Endothelial cell of umbilical vein (primary cell): ENCODE results near the gene MRPS26. TPM values are rescaled to one million over a fixed set of nuclear protein-coding genes. Genes with fewer than 3 reads are reported as not detected.

ENCODE experiments used
- BruUV-seq: library from RNA; stranded (reverse); fragments of 400-500 nt; replicated peaks from 2 replicates; lab custom pipeline; 2021; lab: Mats Ljungman, UMichigan
- CTCF ChIA-PET: fragments of 300-600, 350-600 bp; sonication (Branson Sonifier 250); formaldehyde crosslinking; loops from one replicate; lab custom pipeline; 2021; ENCODE audit warnings: antibody characterized with exemption, inconsistent platforms; lab: Charles Lee
- POLR2A ChIA-PET: fragments of 300-600, 350-600 bp; sonication (Branson Sonifier 250); formaldehyde crosslinking; loops from one replicate; lab custom pipeline; 2021; ENCODE audit warnings: antibody characterized with exemption, inconsistent platforms; lab: Charles Lee
- DNase-seq: peaks from one replicate; pipeline ENCODE4 v3.0.0-alpha.2; 2011; ENCODE audit warnings: low read depth, low spot score
- FAIRE-seq: peaks from 2 replicates; lab custom pipeline; 2011; peaks lifted over from hg19 to GRCh38; lab: Jason Lieb, UNC
- H2AFZ ChIP-seq: 2 replicates; pipeline ENCODE4 v1.6.0; 2012; ENCODE audit warnings: low read depth, low read length, control low read depth, inconsistent platforms
- H3K27ac ChIP-seq: 2 replicates; pipeline ENCODE4 v1.5.1; 2011; ENCODE audit warnings: low read depth, mild to moderate bottlenecking, control low read depth, low read length, moderate library complexity; ENCODE audit not compliant: insufficient read depth
- H3K27me3 ChIP-seq, 2 experiments: 2 replicates each; pipeline versions ENCODE4 v1.6.0 to v1.6.1; 2011; ENCODE audit warnings: low read length in 2 of 2, mixed read lengths in 1 of 2; ENCODE audit not compliant: control insufficient read depth in 2 of 2, insufficient read depth in 2 of 2
- H3K36me3 ChIP-seq, 2 experiments: 2 replicates in 1 of 2; 3 replicates in 1 of 2; pipeline ENCODE4 v1.5.1; 2011; ENCODE audit warnings: low read length in 2 of 2, mild to moderate bottlenecking in 1 of 2, moderate library complexity in 1 of 2; ENCODE audit not compliant: control insufficient read depth in 2 of 2, insufficient read depth in 2 of 2; ENCODE audit errors: extremely low read depth in 1 of 2
- H3K4me1 ChIP-seq: 3 replicates; pipeline ENCODE4 v1.5.1; 2011; ENCODE audit warnings: mild to moderate bottlenecking, low read length; ENCODE audit not compliant: control insufficient read depth, insufficient read depth; ENCODE audit errors: extremely low read depth
- H3K4me2 ChIP-seq: 2 replicates; pipeline ENCODE4 v1.6.1; 2011; ENCODE audit warnings: low read length, control low read depth, mixed read lengths; ENCODE audit not compliant: insufficient read depth
- H3K4me3 ChIP-seq, 3 experiments: fragments of 200-600 bp in 1 of 3; sonication (generic), shearing (Covaris generic) in 1 of 3; replicated peaks in 1 of 3; 2 replicates each; pipeline ENCODE4 v1.5.1; 2011 to 2016; ENCODE audit warnings: control low read depth in 3 of 3, low read length in 3 of 3, mild to moderate bottlenecking in 2 of 3, inconsistent platforms in 1 of 3, low read depth in 1 of 3, moderate library complexity in 1 of 3; ENCODE audit not compliant: insufficient read depth in 1 of 3
- H3K79me2 ChIP-seq: 2 replicates; pipeline ENCODE4 v1.6.0; 2012; ENCODE audit warnings: low read length, inconsistent platforms; ENCODE audit not compliant: control insufficient read depth, insufficient read depth
- H3K9ac ChIP-seq: replicated peaks from 2 replicates; pipeline ENCODE3; 2011; ENCODE audit warnings: low read length, control low read depth; ENCODE audit not compliant: insufficient read depth; ENCODE audit errors: extremely low read depth
- H3K9me1 ChIP-seq: replicated peaks from 3 replicates; pipeline ENCODE4 v1.6.0; 2011; ENCODE audit warnings: mild to moderate bottlenecking, low read length; ENCODE audit not compliant: control insufficient read depth, insufficient read depth; ENCODE audit errors: extremely low read depth
- H3K9me3 ChIP-seq: replicated peaks from 2 replicates; pipeline ENCODE4 v1.5.1; 2012; ENCODE audit warnings: low read length, inconsistent platforms; ENCODE audit not compliant: control insufficient read depth, insufficient read depth
- H4K20me1 ChIP-seq: replicated peaks from 2 replicates; pipeline ENCODE3; 2011; ENCODE audit warnings: mild to moderate bottlenecking, low read length; ENCODE audit not compliant: control insufficient read depth, insufficient read depth; ENCODE audit errors: extremely low read depth
- EZH2 ChIP-seq: IDR thresholded peaks from 2 replicates; pipeline ENCODE4 v1.6.1; 2012; ENCODE audit warnings: borderline replicate concordance, low read depth, mild to moderate bottlenecking, moderate library complexity, low read length, inconsistent platforms; ENCODE audit not compliant: severe bottlenecking
- FOS ChIP-seq: IDR thresholded peaks from 2 replicates; pipeline ENCODE4 v1.6.1; 2011; ENCODE audit warnings: mild to moderate bottlenecking, low read length, moderate library complexity, borderline replicate concordance; ENCODE audit not compliant: insufficient read depth
- GATA2 ChIP-seq: IDR thresholded peaks from 2 replicates; pipeline ENCODE4 v1.7.0; 2011; ENCODE audit warnings: low read depth, mild to moderate bottlenecking, moderate library complexity, mixed read lengths, low read length; ENCODE audit not compliant: insufficient read length, insufficient read depth
- JUN ChIP-seq: IDR thresholded peaks from 2 replicates; pipeline ENCODE4 v1.6.1; 2011; ENCODE audit warnings: borderline replicate concordance, low read depth; ENCODE audit not compliant: insufficient read length, insufficient read depth
- MYC ChIP-seq: IDR thresholded peaks from one replicate; pipeline ENCODE4 v1.6.1; 2011; ENCODE audit warnings: mild to moderate bottlenecking, low read depth, low read length
- POLR2A ChIP-seq: IDR thresholded peaks from 2 replicates; pipeline ENCODE4 v1.6.1; 2012; ENCODE audit warnings: low read depth, mild to moderate bottlenecking, control low read depth, low read length
- POLR2AphosphoS5 ChIP-seq: IDR thresholded peaks from 2 replicates; pipeline ENCODE4 v1.6.1; 2012; ENCODE audit warnings: low read depth, mild to moderate bottlenecking, control low read depth, low read length, moderate library complexity; ENCODE audit not compliant: insufficient read depth
- dilution Hi-C: fragments of 300-500 bp; cut with MboI; formaldehyde crosslinking; loops from one replicate; pipeline ENCODE4 v1.15.0; 2019; ENCODE audit warnings: low sequenced_read_pairs; ENCODE audit not compliant: extremely low pct_ligation_motif_present
- intact Hi-C: fragments of 100-400 bp; cut with micrococcal nuclease; formaldehyde crosslinking; loops from one replicate; pipeline ENCODE4 v1.10.0; 2022
- polyA plus RNA-seq, 4 experiments: library from polyadenylated mRNA; depleted of rRNA in 3 of 4; stranded (reverse) in 3 of 4; unstranded in 1 of 4; fragments of >200 nt; gene quantifications; 2 replicates each; pipeline versions ENCODE4 v1.2.1 to v1.2.3, GENCODE V29; 2011 to 2012; ENCODE audit warnings: missing spikeins in 1 of 4
- total RNA-seq: library from RNA; stranded (reverse); gene quantifications from 2 replicates; pipeline ENCODE4 v1.2.3, GENCODE V29; 2021
- TF ChIP-seq, protein P1 (sequence below), 2 donors: IDR thresholded peaks; 1 replicate in 1 of 2; 2 replicates in 1 of 2; pipeline ENCODE4 v1.5.1; 2011; ENCODE audit warnings: low read length in 2 of 2, mild to moderate bottlenecking in 2 of 2, moderate library complexity in 2 of 2, control low read depth in 1 of 2, inconsistent platforms in 1 of 2, low read depth in 1 of 2; ENCODE audit not compliant: insufficient read depth in 1 of 2; ENCODE audit errors: extremely low read depth in 1 of 2
- TF ChIP-seq, protein P2 (sequence below): IDR thresholded peaks from 2 replicates; pipeline ENCODE4 v1.6.1; 2011; ENCODE audit not compliant: insufficient read depth, insufficient read length

The MRPS26 gene
- total and polyA plus RNA-seq, 2 donors (not counting 3 experiments of a cell fraction or from before 2014, with no cell fraction given), result 41.0 to 43.9 TPM

DNA sequence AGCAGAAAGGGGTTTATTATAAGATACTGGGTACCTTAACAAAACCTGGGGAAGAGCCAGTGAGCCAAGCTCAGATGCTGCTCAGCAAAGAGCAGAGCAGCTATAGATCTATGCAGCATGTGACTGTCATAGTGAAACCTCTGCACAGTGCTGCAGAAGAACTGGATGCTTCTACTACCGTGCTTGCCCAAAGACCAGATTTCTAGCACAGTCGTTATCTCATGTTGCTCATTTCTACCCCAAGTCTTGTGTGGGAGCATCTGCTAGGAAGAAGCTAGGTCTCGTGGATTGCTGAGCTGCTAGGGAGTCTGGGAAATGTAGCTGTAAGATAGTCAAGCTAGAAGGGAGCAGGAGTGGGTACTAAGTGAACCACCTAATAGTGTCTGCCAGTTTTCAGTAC is 34.1 kb upstream of the MRPS26 start:
- ChIA-PET CTCF (interaction anchor here (0.8 to 1.4 kb wide), 2 partner anchors 11 to 13 kb away, joined by 3 to 4 read pairs; no protein-coding TSS in a partner anchor), POLR2A (no interaction called here)
- Histone ChIP-seq H3K27ac (no peak overlapping the region), H3K79me2 (no peaks in the 10 kb centered on the region), H3K36me3 (peaks cover 5% of the 10 kb centered on the region in 2 experiments), H3K9me3 (no peaks in the 10 kb centered on the region), H3K4me1 (no peaks in the 10 kb centered on the region), H3K9ac (no peak overlapping the region), H4K20me1 (no peaks in the 10 kb centered on the region), H3K4me3 (no peak overlapping the region), H3K9me1 (no peaks in the 10 kb centered on the region), H3K27me3 (no peaks in the 10 kb centered on the region), H3K4me2 (no peak overlapping the region), H2AFZ (no peak overlapping the region)
- intact Hi-C loops (no loop called here), dilution Hi-C loops (no loop called here)
- no TSS peak for BruUV-seq
- no peak for TF ChIP-seq FOS
- no peak for TF ChIP-seq POLR2AphosphoS5
- no peak for TF ChIP-seq EZH2
- TF ChIP-seq, protein P1, sequence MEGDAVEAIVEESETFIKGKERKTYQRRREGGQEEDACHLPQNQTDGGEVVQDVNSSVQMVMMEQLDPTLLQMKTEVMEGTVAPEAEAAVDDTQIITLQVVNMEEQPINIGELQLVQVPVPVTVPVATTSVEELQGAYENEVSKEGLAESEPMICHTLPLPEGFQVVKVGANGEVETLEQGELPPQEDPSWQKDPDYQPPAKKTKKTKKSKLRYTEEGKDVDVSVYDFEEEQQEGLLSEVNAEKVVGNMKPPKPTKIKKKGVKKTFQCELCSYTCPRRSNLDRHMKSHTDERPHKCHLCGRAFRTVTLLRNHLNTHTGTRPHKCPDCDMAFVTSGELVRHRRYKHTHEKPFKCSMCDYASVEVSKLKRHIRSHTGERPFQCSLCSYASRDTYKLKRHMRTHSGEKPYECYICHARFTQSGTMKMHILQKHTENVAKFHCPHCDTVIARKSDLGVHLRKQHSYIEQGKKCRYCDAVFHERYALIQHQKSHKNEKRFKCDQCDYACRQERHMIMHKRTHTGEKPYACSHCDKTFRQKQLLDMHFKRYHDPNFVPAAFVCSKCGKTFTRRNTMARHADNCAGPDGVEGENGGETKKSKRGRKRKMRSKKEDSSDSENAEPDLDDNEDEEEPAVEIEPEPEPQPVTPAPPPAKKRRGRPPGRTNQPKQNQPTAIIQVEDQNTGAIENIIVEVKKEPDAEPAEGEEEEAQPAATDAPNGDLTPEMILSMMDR (IDR thresholded peaks at IDR 0.05; ENCODE audit: extremely low read depth in 1 of 2, insufficient read depth in 1 of 2, low read depth in 1 of 2, low read length in 2 of 2), result no peak
- TF ChIP-seq, protein P2, sequence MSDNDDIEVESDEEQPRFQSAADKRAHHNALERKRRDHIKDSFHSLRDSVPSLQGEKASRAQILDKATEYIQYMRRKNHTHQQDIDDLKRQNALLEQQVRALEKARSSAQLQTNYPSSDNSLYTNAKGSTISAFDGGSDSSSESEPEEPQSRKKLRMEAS, result no peak
- no peak for TF ChIP-seq MYC
- TF ChIP-seq GATA2, result no peak
- no peak for TF ChIP-seq JUN
- TF ChIP-seq POLR2A, result no peak
- DNase-seq, result no peak
- FAIRE-seq, result no peak
